GM23248 (cell line): ENCODE results near the gene PTGFRN.

Source experiments
- EZH2 ChIP-seq: fragments of 200-600 bp; sonication (generic); IDR thresholded peaks from 2 replicates; pipeline ENCODE4 v1.6.1; 2018; ENCODE audit warnings: antibody characterized with exemption, mild to moderate bottlenecking; ENCODE audit not compliant: insufficient read depth, poor library complexity, severe bottlenecking
- EZH2phosphoT487 ChIP-seq: fragments of 200-600 bp; sonication (generic); IDR thresholded peaks from 2 replicates; pipeline ENCODE4 v1.6.1; 2018; ENCODE audit warnings: antibody characterized with exemption, moderate library complexity, mild to moderate bottlenecking, low read depth; ENCODE audit not compliant: insufficient read depth

DNA sequence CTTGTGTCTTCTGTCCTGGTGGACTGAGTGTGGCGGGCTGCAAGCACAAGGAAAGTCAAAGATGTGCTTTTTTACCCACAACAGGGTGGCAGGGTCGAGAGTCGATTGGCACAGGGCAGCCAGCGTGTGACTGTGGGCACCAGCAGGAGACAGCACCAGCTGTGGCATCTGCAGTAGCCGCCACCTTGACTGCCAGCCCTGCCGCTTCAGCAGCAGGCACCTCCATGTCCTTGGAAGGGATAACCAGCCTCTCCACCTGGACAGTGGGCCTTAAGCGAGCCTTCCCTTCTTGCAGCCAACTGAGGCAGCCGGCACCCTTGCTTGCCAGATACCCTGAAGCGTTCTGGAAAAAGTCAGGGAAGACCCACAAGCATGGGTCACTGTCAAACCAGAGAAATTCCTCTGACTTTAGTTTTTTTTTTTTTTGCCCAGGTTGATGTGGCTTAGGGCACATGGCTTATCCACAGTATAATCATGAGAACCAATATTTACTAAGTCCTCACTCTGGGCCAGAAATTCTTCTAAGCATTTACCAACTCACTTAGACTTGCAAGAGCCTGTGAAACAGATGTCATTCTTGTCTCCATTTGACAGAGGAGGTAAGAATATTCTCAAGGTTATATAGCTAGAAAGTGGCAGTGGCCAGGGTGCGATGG, 30.1 kb upstream of the PTGFRN start:
- TF ChIP-seq EZH2 (no peak), EZH2phosphoT487 (no peak)
